VCaP (cell line): ENCODE measurements around the gene CTDP1.

Experiments used
- H3K27ac ChIP-seq: fragments of 450-650 bp; 2 replicates; pipeline ENCODE4 v1.5.1; 2017
- CTCF ChIP-seq: fragments of 450-650 bp; conservative IDR thresholded peaks from 2 replicates; pipeline ENCODE4 v1.5.1; 2017; ENCODE audit warnings: mild to moderate bottlenecking, moderate library complexity

CTDP1 gene

GRCh38 chr18:79772108-79772864, 92.7 kb downstream of the CTDP1 start:
- no peak for TF ChIP-seq CTCF
- no peak overlapping the region for H3K27ac ChIP-seq

- no peak overlapping the region for H3K27ac ChIP-seq
These were observed 93.5 kb downstream of the CTDP1 start for GRCh38 chr18:79772865-79773696.

GRCh38 chr18:79774111-79774510, 94.5 kb downstream of the CTDP1 start:
- no peak for TF ChIP-seq CTCF
- no peak overlapping the region for H3K27ac ChIP-seq

More at GRCh38 chr18:79772865-79773696, 93.5 kb downstream of the CTDP1 start:
- TF ChIP-seq CTCF, result no peak

GRCh38 chr18:79775441-79776221, 96.0 kb downstream of the CTDP1 start:
- H3K27ac ChIP-seq, result no peak overlapping the region
- TF ChIP-seq CTCF, result no peak

- no peak for TF ChIP-seq CTCF
- H3K27ac ChIP-seq, result no peak overlapping the region
These were observed 97.1 kb downstream of the CTDP1 start for GRCh38 chr18:79776674-79777073.

GRCh38 chr18:79778291-79778791, 98.7 kb downstream of the CTDP1 start:
- H3K27ac ChIP-seq, result no peak overlapping the region
- no peak for TF ChIP-seq CTCF
